ENCODE results near the gene SMARCD3. TPM values are rescaled to one million over a fixed set of nuclear protein-coding genes. Genes with fewer than 3 reads are reported as not detected.

The SMARCD3 gene
- total and polyA plus RNA-seq, 12 donors, result 77.7 to 175 (median 97.6) TPM

DNA sequence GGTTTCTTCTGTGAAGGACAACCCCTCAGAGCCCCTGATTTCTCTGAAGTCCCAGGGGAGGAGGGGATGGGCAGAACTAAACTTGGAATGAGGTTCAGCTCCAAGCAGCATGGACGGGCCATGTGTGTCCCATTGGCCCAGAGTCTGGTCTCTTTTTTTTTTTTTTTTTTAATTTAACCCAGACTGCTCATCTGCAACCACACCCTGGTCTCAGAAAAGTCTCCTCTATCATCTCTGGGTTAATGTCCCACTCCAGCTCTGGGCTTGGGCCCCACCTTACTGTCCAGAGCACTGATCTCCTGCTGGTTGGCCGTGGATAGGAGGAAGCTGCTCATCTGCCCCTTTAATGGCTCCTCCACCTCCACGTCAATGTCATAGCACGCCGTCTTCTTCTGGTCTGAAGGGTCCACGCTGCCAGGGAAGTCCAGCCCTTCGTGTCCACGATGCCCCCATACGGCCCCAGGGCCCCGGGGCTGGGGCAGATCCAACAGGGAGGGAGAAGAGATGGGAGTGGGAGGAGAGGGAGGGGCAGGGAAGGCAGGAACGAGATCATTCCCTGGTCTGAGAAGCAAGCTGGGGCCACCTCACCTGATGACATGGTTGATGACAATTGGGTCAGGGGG is 8.5 kb downstream of the SMARCD3 start:
- peaks cover 0 to 12% (median 4%) of the 10 kb centered on the region in 7 donors for H3K27me3 ChIP-seq
- 39 to 48% methylated on average over 11 of the region's 11 CpGs for WGBS, 2 donors
- TF ChIP-seq, protein P1, sequence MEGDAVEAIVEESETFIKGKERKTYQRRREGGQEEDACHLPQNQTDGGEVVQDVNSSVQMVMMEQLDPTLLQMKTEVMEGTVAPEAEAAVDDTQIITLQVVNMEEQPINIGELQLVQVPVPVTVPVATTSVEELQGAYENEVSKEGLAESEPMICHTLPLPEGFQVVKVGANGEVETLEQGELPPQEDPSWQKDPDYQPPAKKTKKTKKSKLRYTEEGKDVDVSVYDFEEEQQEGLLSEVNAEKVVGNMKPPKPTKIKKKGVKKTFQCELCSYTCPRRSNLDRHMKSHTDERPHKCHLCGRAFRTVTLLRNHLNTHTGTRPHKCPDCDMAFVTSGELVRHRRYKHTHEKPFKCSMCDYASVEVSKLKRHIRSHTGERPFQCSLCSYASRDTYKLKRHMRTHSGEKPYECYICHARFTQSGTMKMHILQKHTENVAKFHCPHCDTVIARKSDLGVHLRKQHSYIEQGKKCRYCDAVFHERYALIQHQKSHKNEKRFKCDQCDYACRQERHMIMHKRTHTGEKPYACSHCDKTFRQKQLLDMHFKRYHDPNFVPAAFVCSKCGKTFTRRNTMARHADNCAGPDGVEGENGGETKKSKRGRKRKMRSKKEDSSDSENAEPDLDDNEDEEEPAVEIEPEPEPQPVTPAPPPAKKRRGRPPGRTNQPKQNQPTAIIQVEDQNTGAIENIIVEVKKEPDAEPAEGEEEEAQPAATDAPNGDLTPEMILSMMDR (IDR thresholded peaks at IDR 0.05), result no peak
- DNase-seq (no peak), ATAC-seq (no peak)
- no peaks in the 10 kb centered on the region for H3K9me3 ChIP-seq
- H3K4me1 ChIP-seq, result peaks cover 4 to 47% (median 26%) of the 10 kb centered on the region in 9 donors
- peaks cover 0 to 81% (median 45%) of the 10 kb centered on the region in 9 donors for H3K36me3 ChIP-seq
- intact Hi-C loops (cut with DNase I), result loop anchor here in 9 of 10 donors (5.0 to 10.0 kb wide), 5 partner anchors 55 to 118 kb away; partner anchors contain the start of gene ASB10 (in 1 of the 9)
- H3K27ac ChIP-seq, result peak overlapping the region in 3 of 10 donors; percentile 9 to 68 (median 23)
- no peak overlapping the region for H3K4me3 ChIP-seq

DNA sequence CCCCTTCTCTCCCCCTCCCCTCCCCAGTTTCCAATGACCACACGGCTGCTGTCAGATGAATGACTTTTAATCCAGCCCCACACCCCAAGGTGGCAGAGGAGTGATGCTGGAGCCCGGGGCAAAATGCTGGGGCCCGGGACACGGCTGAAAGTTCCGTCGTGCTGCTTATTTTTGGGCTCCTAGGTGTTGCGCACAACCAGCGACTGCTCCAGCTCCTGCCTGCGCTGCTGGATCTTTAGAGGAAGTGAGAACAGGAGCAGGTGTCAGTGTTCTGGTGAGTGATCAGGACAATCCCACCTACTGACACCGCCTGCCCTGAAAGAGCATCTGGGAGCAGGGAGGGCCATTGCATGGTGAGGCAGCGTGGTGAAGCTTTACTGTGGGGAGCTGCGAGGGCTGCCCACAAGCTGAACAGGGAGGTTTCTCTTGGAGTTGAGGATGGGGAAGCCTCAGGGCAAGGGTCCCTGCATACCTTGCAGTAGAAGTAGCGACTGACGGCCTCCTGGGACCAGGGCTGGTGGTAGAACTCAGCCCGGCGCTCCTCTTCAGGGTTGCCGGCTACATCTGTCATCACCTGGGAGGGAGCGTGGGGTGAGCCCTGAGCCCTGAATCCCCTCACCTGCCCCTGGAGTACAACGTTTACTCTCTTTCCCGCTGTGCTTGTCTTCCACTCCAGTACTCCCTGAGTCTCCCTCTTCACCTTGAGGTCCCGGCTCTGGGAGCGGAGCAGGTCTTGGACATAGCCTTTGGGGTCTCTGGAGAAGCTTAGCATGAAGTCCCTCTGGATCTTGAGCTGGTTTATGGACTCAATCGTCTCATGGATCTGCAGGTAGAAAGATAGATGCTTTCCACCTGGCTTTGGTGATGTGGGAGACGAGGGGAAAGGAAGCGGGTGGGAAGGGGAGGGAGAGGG is 9.3 kb downstream of the SMARCD3 start:
- H3K4me1 ChIP-seq, result peaks cover 4 to 42% (median 19%) of the 10 kb centered on the region in 9 donors
- WGBS, 2 donors, result 82 to 85% methylated on average over 25 of the region's 25 CpGs
- H3K27ac ChIP-seq, result peak overlapping the region in 1 of 10 donors; percentile 23
- H3K4me3 ChIP-seq, result no peak overlapping the region
- no peaks in the 10 kb centered on the region for H3K9me3 ChIP-seq
- H3K27me3 ChIP-seq, result peaks cover 0 to 4% (median 0%) of the 10 kb centered on the region in 7 donors
- peaks cover 0 to 88% (median 46%) of the 10 kb centered on the region in 9 donors for H3K36me3 ChIP-seq
- TF ChIP-seq, protein P1 (IDR thresholded peaks at IDR 0.05), result no peak
- intact Hi-C loops (cut with DNase I), result no loop called here
- DNase-seq, result no peak
- no peak for ATAC-seq

DNA sequence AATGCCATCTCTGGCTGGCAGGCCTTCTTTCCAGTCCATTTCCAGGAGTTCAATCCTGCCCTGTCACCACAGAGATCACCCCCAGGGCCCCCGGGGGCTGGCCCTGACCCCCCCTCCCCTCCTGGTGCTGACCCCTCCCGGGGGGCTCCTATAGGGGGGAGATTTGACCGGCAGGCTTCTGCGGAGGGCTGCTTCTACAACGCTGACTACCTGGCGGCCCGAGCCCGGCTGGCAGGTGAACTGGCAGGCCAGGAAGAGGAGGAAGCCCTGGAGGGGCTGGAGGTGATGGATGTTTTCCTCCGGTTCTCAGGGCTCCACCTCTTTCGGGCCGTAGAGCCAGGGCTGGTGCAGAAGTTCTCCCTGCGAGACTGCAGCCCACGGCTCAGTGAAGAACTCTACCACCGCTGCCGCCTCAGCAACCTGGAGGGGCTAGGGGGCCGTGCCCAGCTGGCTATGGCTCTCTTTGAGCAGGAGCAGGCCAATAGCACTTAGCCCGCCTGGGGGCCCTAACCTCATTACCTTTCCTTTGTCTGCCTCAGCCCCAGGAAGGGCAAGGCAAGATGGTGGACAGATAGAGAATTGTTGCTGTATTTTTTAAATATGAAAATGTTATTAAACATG is 10.2 kb downstream of the SMARCD3 start:
- no peak overlapping the region for H3K4me3 ChIP-seq
- H3K36me3 ChIP-seq, result peaks cover 0 to 89% (median 46%) of the 10 kb centered on the region in 9 donors

More for the DNA sequence above, 10.2 kb downstream of the SMARCD3 start:
- 80 to 84% methylated on average over 17 of the region's 17 CpGs for WGBS, 2 donors
- DNase-seq (no peak), ATAC-seq (no peak)
- no peak overlapping the region for H3K27ac ChIP-seq
- intact Hi-C loops (cut with DNase I), result no loop called here
- H3K27me3 ChIP-seq, result no peaks in the 10 kb centered on the region
- H3K9me3 ChIP-seq, result no peaks in the 10 kb centered on the region
- TF ChIP-seq, protein P1 (IDR thresholded peaks at IDR 0.05), result no peak
- H3K4me1 ChIP-seq, result peaks cover 5 to 42% (median 18%) of the 10 kb centered on the region in 9 donors

All from heart right ventricle (tissue), 16 donors.